Uterus (tissue), 4 donors: Measurements from ENCODE around the gene NHEJ1. TPM values are rescaled to one million over a fixed set of nuclear protein-coding genes. Genes with fewer than 3 reads are reported as not detected.

Experiments used
- DNase-seq, 2 donors: peaks; one replicate each; pipeline ENCODE4 v3.0.0-alpha.2; 2019 to 2020
- H3K27ac ChIP-seq, 2 donors: fragments of 200-600 bp; sonication (generic); 1 replicate in 1 of 2; 2 replicates in 1 of 2; pipeline ENCODE4 v1.5.1; 2016 to 2018
- H3K27me3 ChIP-seq, 2 donors: fragments of 200-600 bp; sonication (generic); one replicate each; pipeline ENCODE4 v1.5.1; 2018 to 2019; ENCODE audit warnings: control low read depth in 1 of 2
- H3K36me3 ChIP-seq, 2 donors: fragments of 200-600 bp; sonication (generic); one replicate each; pipeline ENCODE4 v1.5.1; 2019; ENCODE audit warnings: control low read depth in 1 of 2
- H3K4me1 ChIP-seq, 2 donors: fragments of 200-600 bp; sonication (generic); one replicate each; pipeline ENCODE4 v1.5.1; 2018 to 2019; ENCODE audit warnings: control low read depth in 1 of 2
- H3K4me3 ChIP-seq, 2 donors: fragments of 200-600 bp; sonication (generic); 1 replicate in 1 of 2; 2 replicates in 1 of 2; pipeline ENCODE4 v1.5.1; 2018 to 2019; ENCODE audit warnings: mild to moderate bottlenecking in 1 of 2
- H3K9me3 ChIP-seq, 2 donors: fragments of 200-600 bp; sonication (generic); one replicate each; pipeline ENCODE4 v1.5.1; 2019; ENCODE audit warnings: control low read depth in 1 of 2
- POLR2A ChIP-seq, 2 donors: fragments of 450-650 bp; IDR thresholded peaks; one replicate each; pipeline ENCODE4 v1.6.1; 2016; ENCODE audit warnings: antibody characterized with exemption in 2 of 2, mild to moderate bottlenecking in 1 of 2, moderate library complexity in 1 of 2
- intact Hi-C: fragments of 100-400 bp; cut with DNase I; formaldehyde crosslinking; loops from one replicate; pipeline ENCODE4 v1.15.1; 2023; ENCODE audit warnings: low total_unique reads
- total RNA-seq, 4 donors: library from RNA; depleted of rRNA in 3 of 4; stranded (reverse); fragments of >200 nt in 3 of 4; gene quantifications; one replicate each; pipeline versions ENCODE4 v1.1.0 to v1.2.4, GENCODE V29; 2014 to 2023
- TF ChIP-seq, protein P1 (sequence below), 4 experiments: fragments of 200-600 bp in 2 of 4; fragments of 450-650 bp in 2 of 4; sonication (generic) in 2 of 4; IDR thresholded peaks; one replicate each; pipeline ENCODE4 v1.5.1; 2016 to 2019; ENCODE audit warnings: antibody characterized with exemption in 4 of 4, mild to moderate bottlenecking in 2 of 4, moderate library complexity in 1 of 4
- donor health status: DM: yes; HTN: yes; CAD: no.

Gene NHEJ1
- total RNA-seq, 4 donors from 2014 or later: 15.0 to 162 (median 18.1) TPM

DNA sequence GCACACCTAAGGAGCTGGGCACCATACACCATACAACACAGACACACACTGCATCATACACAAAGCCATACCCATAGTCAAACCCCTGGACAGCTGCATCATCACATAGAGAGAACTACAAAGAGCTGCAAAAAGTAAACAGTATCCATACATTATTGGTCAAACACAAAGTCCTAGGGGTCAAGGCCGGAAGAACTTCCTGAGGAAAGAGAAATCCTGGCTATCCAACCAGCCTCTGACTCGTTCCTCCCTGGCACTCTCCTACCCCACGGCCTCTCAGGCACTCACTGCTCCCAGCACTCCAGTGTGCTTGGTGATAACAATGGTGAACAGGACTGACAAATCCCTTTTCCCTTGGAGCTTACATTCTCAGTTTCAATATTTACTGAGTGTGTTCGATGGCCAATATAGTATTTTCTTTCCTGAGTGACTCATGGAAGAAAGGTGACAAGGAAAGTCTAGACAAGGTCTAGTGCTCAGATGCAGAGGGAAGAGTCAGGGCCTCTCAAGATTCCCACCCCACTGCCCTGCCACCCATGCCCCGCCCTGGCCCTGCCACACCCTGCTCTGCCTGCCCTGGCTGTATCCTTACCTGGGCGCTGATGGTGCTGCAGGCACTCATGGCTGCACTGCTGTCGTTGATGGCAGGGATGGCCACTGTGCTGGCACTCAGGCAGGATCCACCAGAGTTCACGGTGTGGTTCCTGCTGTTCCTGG is 122.7 kb downstream of the NHEJ1 start:
- Histone ChIP-seq H3K4me1 (no peaks in the 10 kb centered on the region), H3K36me3 (no peaks in the 10 kb centered on the region), H3K4me3 (no peak overlapping the region), H3K27ac (no peak overlapping the region), H3K9me3 (no peaks in the 10 kb centered on the region), H3K27me3 (peaks cover 0 to 8% of the 10 kb centered on the region in 2 donors)
- DNase-seq: no peak
- intact Hi-C loops: no loop called here
- no peak for TF ChIP-seq POLR2A (IDR thresholded peaks at IDR 0.05)
- TF ChIP-seq, protein P1, sequence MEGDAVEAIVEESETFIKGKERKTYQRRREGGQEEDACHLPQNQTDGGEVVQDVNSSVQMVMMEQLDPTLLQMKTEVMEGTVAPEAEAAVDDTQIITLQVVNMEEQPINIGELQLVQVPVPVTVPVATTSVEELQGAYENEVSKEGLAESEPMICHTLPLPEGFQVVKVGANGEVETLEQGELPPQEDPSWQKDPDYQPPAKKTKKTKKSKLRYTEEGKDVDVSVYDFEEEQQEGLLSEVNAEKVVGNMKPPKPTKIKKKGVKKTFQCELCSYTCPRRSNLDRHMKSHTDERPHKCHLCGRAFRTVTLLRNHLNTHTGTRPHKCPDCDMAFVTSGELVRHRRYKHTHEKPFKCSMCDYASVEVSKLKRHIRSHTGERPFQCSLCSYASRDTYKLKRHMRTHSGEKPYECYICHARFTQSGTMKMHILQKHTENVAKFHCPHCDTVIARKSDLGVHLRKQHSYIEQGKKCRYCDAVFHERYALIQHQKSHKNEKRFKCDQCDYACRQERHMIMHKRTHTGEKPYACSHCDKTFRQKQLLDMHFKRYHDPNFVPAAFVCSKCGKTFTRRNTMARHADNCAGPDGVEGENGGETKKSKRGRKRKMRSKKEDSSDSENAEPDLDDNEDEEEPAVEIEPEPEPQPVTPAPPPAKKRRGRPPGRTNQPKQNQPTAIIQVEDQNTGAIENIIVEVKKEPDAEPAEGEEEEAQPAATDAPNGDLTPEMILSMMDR (IDR thresholded peaks at IDR 0.05): no peak

DNA sequence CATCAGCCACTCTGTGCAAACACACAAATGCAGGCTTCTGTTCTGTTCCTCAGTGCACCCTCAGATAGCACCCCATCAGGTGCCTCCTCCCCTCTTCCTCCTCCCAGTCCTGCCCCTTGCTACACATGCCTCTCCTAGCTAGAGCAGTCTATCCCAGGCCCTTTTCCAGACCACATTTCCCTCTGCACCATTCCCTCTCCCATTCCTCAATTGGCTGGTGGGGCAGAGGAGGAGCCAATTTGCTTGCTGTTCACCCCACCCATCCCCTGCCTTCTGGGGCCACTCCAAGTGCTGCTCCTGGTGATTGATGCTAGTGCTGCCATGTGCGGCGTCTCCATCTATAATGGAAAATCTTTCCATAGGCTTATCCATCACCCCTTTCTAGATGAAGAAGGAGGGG is 124.7 kb downstream of the NHEJ1 start:
- H3K9me3 ChIP-seq: no peaks in the 10 kb centered on the region
- H3K4me1 ChIP-seq: no peaks in the 10 kb centered on the region
- H3K4me3 ChIP-seq: no peak overlapping the region
- H3K27me3 ChIP-seq: peaks cover 0 to under 1% of the 10 kb centered on the region in 2 donors
- TF ChIP-seq, protein P1 (IDR thresholded peaks at IDR 0.05): no peak
- TF ChIP-seq POLR2A (IDR thresholded peaks at IDR 0.05): no peak
- intact Hi-C loops: no loop called here
- H3K36me3 ChIP-seq: no peaks in the 10 kb centered on the region
- H3K27ac ChIP-seq: no peak overlapping the region
- DNase-seq: no peak

DNA sequence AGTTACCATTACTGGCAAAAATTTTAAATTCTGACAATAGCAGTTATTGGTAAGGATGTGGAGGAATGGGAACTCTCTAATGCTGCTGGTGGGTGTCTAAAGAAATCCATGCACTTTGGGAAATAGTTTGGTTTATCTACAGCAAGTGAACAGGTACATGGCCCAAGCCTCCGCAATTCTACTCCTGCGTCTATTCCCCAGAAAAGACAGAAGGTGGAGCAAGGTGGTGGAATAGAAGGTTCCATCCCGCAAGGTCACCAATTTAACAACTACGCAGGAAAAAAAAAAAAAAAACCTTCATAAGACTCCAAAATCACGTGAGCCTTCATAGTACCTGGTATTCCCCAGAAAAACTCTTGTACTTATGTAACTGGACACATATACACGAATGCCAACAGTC is 125.8 kb downstream of the NHEJ1 start:
- TF ChIP-seq POLR2A (IDR thresholded peaks at IDR 0.05): no peak
- TF ChIP-seq, protein P1 (IDR thresholded peaks at IDR 0.05): no peak
- Histone ChIP-seq H3K4me1 (no peaks in the 10 kb centered on the region), H3K36me3 (no peaks in the 10 kb centered on the region), H3K27me3 (no peaks in the 10 kb centered on the region), H3K27ac (no peak overlapping the region), H3K9me3 (no peaks in the 10 kb centered on the region), H3K4me3 (no peak overlapping the region)
- intact Hi-C loops: no loop called here
- no peak for DNase-seq

DNA sequence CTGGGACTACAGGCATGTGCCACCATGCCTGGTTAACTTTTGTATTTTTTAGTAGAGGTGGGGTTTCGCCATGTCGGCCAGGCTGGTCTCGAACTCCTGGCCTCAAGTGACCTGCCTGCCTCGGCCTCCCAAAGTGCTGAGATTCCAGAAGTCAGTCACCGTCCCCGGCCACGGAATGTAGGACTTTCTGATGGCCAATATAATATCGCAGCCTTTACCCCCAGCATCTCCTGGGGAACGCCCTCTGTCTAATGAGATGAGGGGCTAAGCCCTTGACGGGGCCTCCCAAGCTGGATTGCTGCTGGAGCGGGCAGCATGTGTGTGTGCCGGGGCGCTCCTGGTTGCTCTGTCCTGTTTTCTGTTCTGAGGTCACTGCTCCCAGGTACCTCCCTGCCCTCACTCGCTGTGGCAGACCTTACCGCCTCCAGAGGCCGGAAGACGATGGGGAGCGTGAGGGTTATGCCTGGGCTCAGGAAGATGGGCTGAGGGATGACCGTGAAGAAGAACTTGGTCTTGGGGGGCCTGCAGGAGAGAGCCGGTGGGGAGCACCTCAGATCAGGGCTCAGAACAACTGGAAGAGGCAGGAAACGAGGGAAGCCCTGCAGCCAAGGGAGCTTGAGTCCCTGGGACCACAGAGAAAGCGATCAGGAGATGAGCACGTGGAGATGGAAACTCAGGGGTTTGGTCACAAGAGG is 128.4 kb downstream of the NHEJ1 start:
- no peaks in the 10 kb centered on the region for H3K27me3 ChIP-seq
- H3K4me1 ChIP-seq: no peaks in the 10 kb centered on the region
- DNase-seq: no peak

More for the DNA sequence above, 128.4 kb downstream of the NHEJ1 start:
- H3K36me3 ChIP-seq: no peaks in the 10 kb centered on the region
- TF ChIP-seq, protein P1 (IDR thresholded peaks at IDR 0.05): no peak
- TF ChIP-seq POLR2A (IDR thresholded peaks at IDR 0.05): no peak
- no peak overlapping the region for H3K4me3 ChIP-seq
- intact Hi-C loops: no loop called here
- no peaks in the 10 kb centered on the region for H3K9me3 ChIP-seq
- no peak overlapping the region for H3K27ac ChIP-seq
